GM23338 (cell line): ENCODE data around the gene GLCCI1. TPM values are rescaled to one million over a fixed set of nuclear protein-coding genes. Genes with fewer than 3 reads are reported as not detected.

Experiments
- ATAC-seq: fragments of 200-7000 bp; cut with Tn5 transposase; 3 replicates; pipeline ENCODE4 v1.9.1; 2020
- DNase-seq: peaks from one replicate; pipeline ENCODE4 v3.0.0-alpha.2; 2015; ENCODE audit warnings: low spot score
- H2AFZ ChIP-seq: fragments of 200-600 bp; sonication (generic); 2 replicates; pipeline ENCODE4 v1.8.0; 2016; ENCODE audit warnings: antibody characterized with exemption, mild to moderate bottlenecking, moderate library complexity
- H3F3A ChIP-seq: fragments of 200-600 bp; sonication (generic); replicated peaks from 2 replicates; pipeline ENCODE4 v1.8.0; 2017; ENCODE audit warnings: antibody characterized with exemption, mixed run types, low read depth
- H3K27ac ChIP-seq: fragments of 200-600 bp; sonication (generic); 2 replicates; pipeline ENCODE4 v1.6.1; 2016; ENCODE audit warnings: low read depth
- H3K27me3 ChIP-seq: fragments of 200-600 bp; sonication (generic); 2 replicates; pipeline ENCODE4 v1.8.0; 2016; ENCODE audit warnings: mild to moderate bottlenecking, mixed run types, moderate library complexity; ENCODE audit not compliant: insufficient read depth
- H3K36me3 ChIP-seq: fragments of 200-600 bp; sonication (generic); 2 replicates; pipeline ENCODE4 v1.8.0; 2016; ENCODE audit warnings: mild to moderate bottlenecking; ENCODE audit not compliant: insufficient read depth
- H3K4me1 ChIP-seq: fragments of 200-600 bp; sonication (generic); 2 replicates; pipeline ENCODE4 v1.8.0; 2016; ENCODE audit warnings: mild to moderate bottlenecking, moderate library complexity; ENCODE audit not compliant: insufficient read depth
- H3K4me2 ChIP-seq: fragments of 200-600 bp; sonication (generic); 2 replicates; pipeline ENCODE4 v1.7.1; 2017; ENCODE audit warnings: mixed run types
- H3K4me3 ChIP-seq: fragments of 200-600 bp; sonication (generic); 2 replicates; pipeline ENCODE4 v1.6.1; 2016; ENCODE audit warnings: mixed run types
- H3K79me2 ChIP-seq: fragments of 200-600 bp; sonication (generic); replicated peaks from 2 replicates; pipeline ENCODE4 v1.8.0; 2017; ENCODE audit warnings: mild to moderate bottlenecking; ENCODE audit not compliant: insufficient read depth
- H3K9me2 ChIP-seq: fragments of 200-600 bp; sonication (generic); 2 replicates; pipeline ENCODE4 v1.8.0; 2017; ENCODE audit not compliant: insufficient read depth
- H4K20me1 ChIP-seq: fragments of 200-600 bp; sonication (generic); replicated peaks from 2 replicates; pipeline ENCODE4 v1.8.0; 2017; ENCODE audit warnings: mild to moderate bottlenecking; ENCODE audit not compliant: insufficient read depth
- H3K27ac Mint-ChIP-seq: 2 replicates; pipeline ENCODE4 v1.8.0; 2020; ENCODE audit warnings: inconsistent platforms, mild to moderate bottlenecking, moderate library complexity, mixed read lengths
- H3K27me3 Mint-ChIP-seq: 3 replicates; pipeline ENCODE4 v1.8.0; 2022; ENCODE audit warnings: low read depth, mild to moderate bottlenecking, moderate library complexity, mixed read lengths, inconsistent platforms; ENCODE audit not compliant: insufficient read depth, poor library complexity
- H3K36me3 Mint-ChIP-seq: 3 replicates; pipeline ENCODE4 v1.8.0; 2021; ENCODE audit warnings: low read depth, mild to moderate bottlenecking, inconsistent platforms, moderate library complexity, mixed read lengths
- H3K4me1 Mint-ChIP-seq: 3 replicates; pipeline ENCODE4 v1.8.0; 2020; ENCODE audit warnings: mild to moderate bottlenecking, inconsistent platforms, mixed read lengths
- H3K4me3 Mint-ChIP-seq: 3 replicates; pipeline ENCODE4 v1.8.0; 2021; ENCODE audit warnings: moderate library complexity, mild to moderate bottlenecking, inconsistent platforms, mixed read lengths
- H3K9me3 Mint-ChIP-seq: 3 replicates; pipeline ENCODE4 v1.8.0; 2020; ENCODE audit warnings: moderate library complexity, mild to moderate bottlenecking, inconsistent platforms, mixed read lengths
- CREB1 ChIP-seq: fragments of 250-450 bp; sonication (Bioruptor Pico); IDR thresholded peaks from 2 replicates; pipeline ENCODE4 v1.5.0; 2020; ENCODE audit warnings: low read depth, mild to moderate bottlenecking, moderate library complexity
- EZH2 ChIP-seq: fragments of 200-600 bp; sonication (generic); IDR thresholded peaks from one replicate; pipeline ENCODE4 v1.8.0; 2017; ENCODE audit warnings: antibody characterized with exemption, mild to moderate bottlenecking, low read depth; ENCODE audit not compliant: unreplicated experiment
- EZH2phosphoT487 ChIP-seq: fragments of 200-600 bp; sonication (generic); IDR thresholded peaks from one replicate; pipeline ENCODE4 v1.8.1; 2018; ENCODE audit warnings: antibody characterized with exemption; ENCODE audit not compliant: unreplicated experiment
- JUNB ChIP-seq: IDR thresholded peaks from one replicate; pipeline ENCODE4 v1.6.1; 2016; ENCODE audit warnings: antibody characterized with exemption; ENCODE audit not compliant: unreplicated experiment
- NANOG ChIP-seq: IDR thresholded peaks from 2 replicates; pipeline ENCODE4 v1.6.1; 2016; ENCODE audit warnings: antibody characterized with exemption, borderline replicate concordance
- STAT1 ChIP-seq: IDR thresholded peaks from one replicate; pipeline ENCODE4 v1.6.1; 2016; ENCODE audit warnings: antibody characterized with exemption; ENCODE audit not compliant: unreplicated experiment
- ZNF114 ChIP-seq: fragments of 250-450 bp; sonication (Bioruptor Pico); IDR thresholded peaks from 2 replicates; pipeline ENCODE4 v1.5.0; 2020; ENCODE audit warnings: mild to moderate bottlenecking, moderate library complexity
- ZNF462 ChIP-seq: fragments of 250-450 bp; sonication (Bioruptor Pico); IDR thresholded peaks from 2 replicates; pipeline ENCODE4 v1.5.0; 2020; ENCODE audit warnings: mild to moderate bottlenecking, moderate library complexity
- polyA plus RNA-seq: library from polyadenylated mRNA; unstranded; fragments of >200 nt; fragmentation: Nextera tagmentation; extraction: Ambion mirVana; gene quantifications from 2 replicates; pipeline ENCODE4 v1.2.1, GENCODE V29; 2016
- total RNA-seq: library from RNA; depleted of rRNA; stranded (reverse); fragments of >200 nt; shearing (Covaris generic); gene quantifications from 2 replicates; pipeline ENCODE4 v1.2.3, GENCODE V29; 2014
- TF ChIP-seq, protein P1 (sequence below), 2 experiments: fragments of 200-600 bp in 1 of 2; sonication (generic) in 1 of 2; conservative IDR thresholded peaks; 2 replicates each; pipeline versions ENCODE4 v1.5.1 to v1.6.1; 2016 to 2017; ENCODE audit warnings: antibody characterized with exemption in 2 of 2, low read depth in 2 of 2, mild to moderate bottlenecking in 2 of 2, moderate library complexity in 1 of 2
- TF ChIP-seq, protein P2 (sequence below): IDR thresholded peaks from 2 replicates; pipeline ENCODE4 v1.6.1; 2016; ENCODE audit warnings: antibody characterized with exemption

Gene GLCCI1
- total and polyA plus RNA-seq, 2 experiments from 2014 or later = 15.0 to 15.7 TPM

DNA sequence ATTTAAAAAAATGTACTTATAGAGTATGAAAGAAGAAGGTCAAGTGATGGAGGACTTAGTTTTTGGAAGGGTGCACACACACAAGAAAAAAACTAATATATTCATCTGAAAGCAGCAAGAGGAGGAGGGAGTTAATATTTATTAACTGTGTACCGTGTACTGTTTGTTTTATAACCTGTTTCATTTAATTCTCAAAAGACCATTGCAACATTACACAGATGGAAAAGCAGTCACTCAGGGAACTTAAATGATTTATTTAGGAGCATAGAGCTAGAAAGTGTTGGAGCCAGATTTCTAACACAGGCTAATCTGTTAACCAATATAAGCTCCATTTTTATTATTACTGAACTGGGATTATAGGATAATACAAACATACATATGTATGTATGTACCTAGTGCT is 36.7 kb downstream of the GLCCI1 start:
- Histone ChIP-seq H3K4me3 (no peak overlapping the region), H3K4me1 (no peaks in the 10 kb centered on the region), H3K4me2 (no peak overlapping the region), H3K79me2 (peaks cover 30% of the 10 kb centered on the region), H4K20me1 (no peaks in the 10 kb centered on the region), H2AFZ (no peak overlapping the region), H3F3A (no peaks in the 10 kb centered on the region), H3K36me3 (no peaks in the 10 kb centered on the region), H3K9me2 (no peaks in the 10 kb centered on the region), H3K27me3 (no peaks in the 10 kb centered on the region), H3K27ac (no peak overlapping the region)
- DNase-seq (no peak), ATAC-seq (no peak)
- Mint-ChIP-seq H3K27ac (no peak overlapping the region), H3K9me3 (no peaks in the 10 kb centered on the region), H3K27me3 (no peaks in the 10 kb centered on the region), H3K4me1 (no peaks in the 10 kb centered on the region), H3K36me3 (peaks cover 34% of the 10 kb centered on the region), H3K4me3 (no peak overlapping the region)
- TF ChIP-seq NANOG = no peak
- TF ChIP-seq, protein P1, sequence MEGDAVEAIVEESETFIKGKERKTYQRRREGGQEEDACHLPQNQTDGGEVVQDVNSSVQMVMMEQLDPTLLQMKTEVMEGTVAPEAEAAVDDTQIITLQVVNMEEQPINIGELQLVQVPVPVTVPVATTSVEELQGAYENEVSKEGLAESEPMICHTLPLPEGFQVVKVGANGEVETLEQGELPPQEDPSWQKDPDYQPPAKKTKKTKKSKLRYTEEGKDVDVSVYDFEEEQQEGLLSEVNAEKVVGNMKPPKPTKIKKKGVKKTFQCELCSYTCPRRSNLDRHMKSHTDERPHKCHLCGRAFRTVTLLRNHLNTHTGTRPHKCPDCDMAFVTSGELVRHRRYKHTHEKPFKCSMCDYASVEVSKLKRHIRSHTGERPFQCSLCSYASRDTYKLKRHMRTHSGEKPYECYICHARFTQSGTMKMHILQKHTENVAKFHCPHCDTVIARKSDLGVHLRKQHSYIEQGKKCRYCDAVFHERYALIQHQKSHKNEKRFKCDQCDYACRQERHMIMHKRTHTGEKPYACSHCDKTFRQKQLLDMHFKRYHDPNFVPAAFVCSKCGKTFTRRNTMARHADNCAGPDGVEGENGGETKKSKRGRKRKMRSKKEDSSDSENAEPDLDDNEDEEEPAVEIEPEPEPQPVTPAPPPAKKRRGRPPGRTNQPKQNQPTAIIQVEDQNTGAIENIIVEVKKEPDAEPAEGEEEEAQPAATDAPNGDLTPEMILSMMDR (conservative IDR thresholded peaks at IDR 0.05; ENCODE audit: low read depth in 2 of 2) = no peak
- no peak for TF ChIP-seq ZNF114 (CRISPR knock-in tag)

DNA sequence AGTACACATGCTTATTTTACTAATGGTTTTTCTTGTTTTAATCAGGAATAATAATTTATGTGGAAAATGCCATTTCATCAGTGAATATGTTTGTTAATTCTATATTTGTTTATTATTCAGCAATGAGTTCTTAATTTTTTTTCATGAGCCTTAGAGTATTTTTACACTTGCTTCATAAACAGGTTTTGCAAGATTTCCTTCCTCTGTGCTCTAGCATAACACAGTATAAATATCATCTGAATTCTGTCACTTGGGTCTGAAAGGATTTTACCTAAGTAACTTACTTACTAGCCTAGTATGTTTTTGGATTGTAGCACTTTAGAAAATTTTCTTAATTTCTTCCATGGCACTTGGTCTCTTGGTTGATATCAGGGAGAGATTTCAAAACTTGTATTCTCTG is 45.8 kb downstream of the GLCCI1 start:
- DNase-seq (no peak), ATAC-seq (no peak)
- no peaks in the 10 kb centered on the region for H3K9me3 Mint-ChIP-seq
- Histone ChIP-seq H3K27ac (no peak overlapping the region), H3K79me2 (no peaks in the 10 kb centered on the region; the same call in 1 of the 2 replicates), H3K4me1 (peaks cover 5% of the 10 kb centered on the region; the same call in 1 of the 2 replicates), H2AFZ (no peak overlapping the region), H3K9me2 (no peaks in the 10 kb centered on the region), H3K4me2 (no peak overlapping the region), H3F3A (no peaks in the 10 kb centered on the region), H3K27me3 (no peaks in the 10 kb centered on the region), H4K20me1 (no peaks in the 10 kb centered on the region), H3K4me3 (no peak overlapping the region), H3K36me3 (no peaks in the 10 kb centered on the region)
- H3K27me3 Mint-ChIP-seq = no peaks in the 10 kb centered on the region
- H3K36me3 Mint-ChIP-seq = peaks cover 4% of the 10 kb centered on the region; the same call in 1 of the 3 replicates
- H3K4me3 Mint-ChIP-seq = no peak overlapping the region
- peaks cover 7% of the 10 kb centered on the region; the same call in 2 of the 3 replicates for H3K4me1 Mint-ChIP-seq
- no peak overlapping the region for H3K27ac Mint-ChIP-seq
- TF ChIP-seq ZNF114 (CRISPR knock-in tag) (no peak), EZH2 (no peak), ZNF462 (CRISPR knock-in tag) (no peak), CREB1 (no peak), NANOG (no peak), STAT1 (no peak), EZH2phosphoT487 (no peak), JUNB (no peak)
- TF ChIP-seq, protein P1 (conservative IDR thresholded peaks at IDR 0.05; ENCODE audit: low read depth in 2 of 2) = no peak
- TF ChIP-seq, protein P2, sequence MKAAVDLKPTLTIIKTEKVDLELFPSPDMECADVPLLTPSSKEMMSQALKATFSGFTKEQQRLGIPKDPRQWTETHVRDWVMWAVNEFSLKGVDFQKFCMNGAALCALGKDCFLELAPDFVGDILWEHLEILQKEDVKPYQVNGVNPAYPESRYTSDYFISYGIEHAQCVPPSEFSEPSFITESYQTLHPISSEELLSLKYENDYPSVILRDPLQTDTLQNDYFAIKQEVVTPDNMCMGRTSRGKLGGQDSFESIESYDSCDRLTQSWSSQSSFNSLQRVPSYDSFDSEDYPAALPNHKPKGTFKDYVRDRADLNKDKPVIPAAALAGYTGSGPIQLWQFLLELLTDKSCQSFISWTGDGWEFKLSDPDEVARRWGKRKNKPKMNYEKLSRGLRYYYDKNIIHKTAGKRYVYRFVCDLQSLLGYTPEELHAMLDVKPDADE = no peak
